Trophoblast cell (in vitro differentiated cells and primary cell): Measurements from ENCODE around the gene VPREB1.

Experiments used
- DNase-seq, 2 donors: peaks; one replicate each; pipeline ENCODE4 v3.0.0-alpha.2; 2016
- H2AFZ ChIP-seq: 2 replicates; pipeline ENCODE4 v1.6.1; 2013; ENCODE audit warnings: low read length, moderate library complexity, mild to moderate bottlenecking; ENCODE audit not compliant: insufficient read depth, poor library complexity
- H2AK5ac ChIP-seq: 2 replicates; pipeline ENCODE4 v1.6.1; 2013; ENCODE audit warnings: mild to moderate bottlenecking, low read length
- H2BK120ac ChIP-seq: 2 replicates; pipeline ENCODE4 v1.6.1; 2013; ENCODE audit warnings: low read length, mild to moderate bottlenecking, moderate library complexity; ENCODE audit not compliant: insufficient read depth, poor library complexity
- H2BK12ac ChIP-seq: 2 replicates; pipeline ENCODE4 v1.6.1; 2013; ENCODE audit warnings: mild to moderate bottlenecking, low read length, moderate library complexity
- H2BK5ac ChIP-seq: 2 replicates; pipeline ENCODE4 v1.6.1; 2013; ENCODE audit warnings: low read length, low read depth, moderate library complexity, mild to moderate bottlenecking; ENCODE audit not compliant: poor library complexity
- H3K14ac ChIP-seq: 2 replicates; pipeline ENCODE4 v1.6.1; 2013; ENCODE audit warnings: mild to moderate bottlenecking, low read length
- H3K18ac ChIP-seq: 2 replicates; pipeline ENCODE4 v1.6.1; 2013; ENCODE audit warnings: mild to moderate bottlenecking, low read length
- H3K23ac ChIP-seq: 2 replicates; pipeline ENCODE4 v1.6.1; 2013; ENCODE audit warnings: low read length
- H3K27ac ChIP-seq: 2 replicates; pipeline ENCODE4 v1.5.1; 2013; ENCODE audit warnings: low read depth, mild to moderate bottlenecking, inconsistent platforms, low read length, moderate library complexity
- H3K27me3 ChIP-seq: 2 replicates; pipeline ENCODE4 v1.6.1; 2013; ENCODE audit warnings: inconsistent platforms, mild to moderate bottlenecking, low read length, moderate library complexity; ENCODE audit not compliant: insufficient read depth
- H3K36me3 ChIP-seq, 2 experiments: 1 replicate in 1 of 2; 2 replicates in 1 of 2; pipeline ENCODE4 v1.6.1; 2013; ENCODE audit warnings: low read length in 2 of 2, mild to moderate bottlenecking in 2 of 2, moderate library complexity in 1 of 2; ENCODE audit not compliant: insufficient read depth in 2 of 2, control insufficient read depth in 1 of 2
- H3K4ac ChIP-seq: 2 replicates; pipeline ENCODE4 v1.6.1; 2013; ENCODE audit warnings: low read depth, mild to moderate bottlenecking, low read length, moderate library complexity
- H3K4me1 ChIP-seq, 2 experiments: 1 replicate in 1 of 2; 2 replicates in 1 of 2; pipeline ENCODE4 v1.6.1; 2013; ENCODE audit warnings: low read length in 2 of 2, mild to moderate bottlenecking in 2 of 2, moderate library complexity in 1 of 2; ENCODE audit not compliant: insufficient read depth in 2 of 2, control insufficient read depth in 1 of 2
- H3K4me2 ChIP-seq: 2 replicates; pipeline ENCODE4 v1.6.1; 2013; ENCODE audit warnings: inconsistent platforms, mild to moderate bottlenecking, low read length, moderate library complexity
- H3K4me3 ChIP-seq: 2 replicates; pipeline ENCODE4 v1.5.1; 2013; ENCODE audit warnings: mild to moderate bottlenecking, low read depth, low read length, inconsistent platforms
- H3K79me1 ChIP-seq: one replicate; pipeline ENCODE4 v1.6.1; 2013; ENCODE audit warnings: low read length
- H3K79me2 ChIP-seq: 2 replicates; pipeline ENCODE4 v1.6.1; 2013; ENCODE audit warnings: low read length, mild to moderate bottlenecking; ENCODE audit not compliant: control insufficient read depth, insufficient read depth, poor library complexity
- H3K9ac ChIP-seq: 2 replicates; pipeline ENCODE4 v1.6.1; 2013; ENCODE audit warnings: mild to moderate bottlenecking, low read length
- H3K9me3 ChIP-seq: 2 replicates; pipeline ENCODE4 v1.6.1; 2013; ENCODE audit warnings: low read depth, mild to moderate bottlenecking, control low read depth, inconsistent platforms, low read length; ENCODE audit not compliant: insufficient read depth
- H4K12ac ChIP-seq: 2 replicates; pipeline ENCODE4 v1.6.1; 2013; ENCODE audit warnings: low read depth, mild to moderate bottlenecking, low read length, moderate library complexity
- H4K8ac ChIP-seq: 2 replicates; pipeline ENCODE4 v1.6.1; 2013; ENCODE audit warnings: low read depth, mild to moderate bottlenecking, low read length, moderate library complexity
- H4K91ac ChIP-seq: one replicate; pipeline ENCODE4 v1.6.1; 2013; ENCODE audit warnings: low read depth, mild to moderate bottlenecking, low read length, moderate library complexity
- WGBS: extraction: QIAGEN DNeasy Blood & Tissue Kit; methylation state at CpG from one replicate; pipeline ENCODE4 v1.1.7; 2013; ENCODE audit warnings: missing lambda C conversion rate; ENCODE audit not compliant: insufficient read length, insufficient coverage; ENCODE audit errors: extremely low coverage; 5-methylcytosine and 5-hydroxymethylcytosine counted together

Gene VPREB1

DNA sequence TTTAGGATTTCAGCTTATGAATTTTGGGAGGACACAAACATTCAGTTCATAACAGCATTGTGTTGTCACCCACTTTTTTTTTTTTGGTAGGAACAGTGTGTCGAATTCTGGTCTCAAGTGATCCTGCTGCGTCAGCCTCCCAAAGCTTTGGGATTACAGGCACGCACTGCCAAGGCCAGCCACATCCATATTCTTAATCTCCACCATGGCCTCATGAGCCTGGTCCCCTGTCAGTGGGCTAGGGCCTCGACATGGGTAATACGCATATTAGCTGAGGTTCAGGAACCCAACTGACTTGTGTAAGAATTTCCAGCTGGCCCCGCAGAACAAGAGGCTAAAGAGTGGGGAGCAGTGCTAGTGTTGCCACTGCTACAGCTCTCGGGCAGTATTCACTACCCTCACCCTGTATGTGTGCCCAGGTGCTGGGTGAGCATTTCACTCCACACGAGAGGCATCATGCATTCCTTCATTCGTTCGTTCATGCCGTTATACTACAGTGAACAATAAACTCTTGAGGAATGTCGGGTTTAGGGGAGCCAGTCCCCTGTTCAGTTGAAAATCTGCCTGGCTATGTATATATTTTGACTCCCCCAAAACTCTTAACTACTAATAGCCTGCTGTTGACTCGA, 5.2 kb upstream of the VPREB1 start:
- no peak overlapping the region for H4K8ac ChIP-seq
- H2AFZ ChIP-seq = no peak overlapping the region
- H3K27me3 ChIP-seq = peaks cover 3% of the 10 kb centered on the region
- no peak overlapping the region for H2BK12ac ChIP-seq
- no peak overlapping the region for H3K4ac ChIP-seq
- WGBS = no CpG with 5 or more reads among the region's 13 CpGs
- H4K91ac ChIP-seq = no peak overlapping the region
- H3K18ac ChIP-seq = no peak overlapping the region
- H3K14ac ChIP-seq = no peak overlapping the region
- no peaks in the 10 kb centered on the region for H3K79me2 ChIP-seq
- H3K79me1 ChIP-seq = no peaks in the 10 kb centered on the region
- H3K36me3 ChIP-seq = no peaks in the 10 kb centered on the region
- H3K27ac ChIP-seq = no peak overlapping the region
- H3K4me2 ChIP-seq = no peak overlapping the region
- no peak overlapping the region for H2BK5ac ChIP-seq
- H4K12ac ChIP-seq = no peak overlapping the region
- H2AK5ac ChIP-seq = no peak overlapping the region
- H3K4me1 ChIP-seq = no peaks in the 10 kb centered on the region
- H3K9ac ChIP-seq = peak overlapping the region; percentile 72
- H3K4me3 ChIP-seq = no peak overlapping the region
- no peak overlapping the region for H3K23ac ChIP-seq
- H2BK120ac ChIP-seq = no peak overlapping the region
- peaks cover 5% of the 10 kb centered on the region for H3K9me3 ChIP-seq
- DNase-seq = no peak

DNA sequence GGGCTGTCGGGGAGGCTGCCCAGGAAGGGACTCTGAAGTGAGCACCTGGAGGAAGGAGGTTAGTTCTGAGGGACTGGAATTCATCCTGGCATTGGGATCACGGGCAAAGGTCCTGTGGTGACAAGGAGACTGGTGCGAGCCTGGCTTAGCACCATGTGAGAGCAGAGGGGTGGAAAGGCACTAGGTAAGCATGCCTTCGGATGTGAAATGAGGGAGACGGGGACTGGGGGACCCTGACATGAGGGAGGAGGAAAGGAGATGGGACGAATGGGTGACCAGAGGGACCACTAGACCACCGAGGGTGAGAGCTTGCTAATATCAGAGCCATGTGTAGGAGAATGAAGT, 3.1 kb upstream of the VPREB1 start:
- no peaks in the 10 kb centered on the region for H3K36me3 ChIP-seq
- peaks cover 7% of the 10 kb centered on the region for H3K9me3 ChIP-seq
- no peak overlapping the region for H3K4me2 ChIP-seq
- no peaks in the 10 kb centered on the region for H3K79me2 ChIP-seq
- peaks cover 6% of the 10 kb centered on the region for H3K27me3 ChIP-seq
- no peak overlapping the region for H2BK120ac ChIP-seq
- no peak overlapping the region for H4K12ac ChIP-seq
- no peak overlapping the region for H2AK5ac ChIP-seq
- no peaks in the 10 kb centered on the region for H3K4me1 ChIP-seq
- H3K4ac ChIP-seq = no peak overlapping the region
- H2BK12ac ChIP-seq = no peak overlapping the region
- no peak overlapping the region for H4K8ac ChIP-seq
- no peak overlapping the region for H4K91ac ChIP-seq
- H3K27ac ChIP-seq = no peak overlapping the region
- no peaks in the 10 kb centered on the region for H3K79me1 ChIP-seq
- WGBS = no CpG with 5 or more reads among the region's 7 CpGs
- H3K23ac ChIP-seq = no peak overlapping the region
- H3K4me3 ChIP-seq = no peak overlapping the region
- no peak overlapping the region for H3K18ac ChIP-seq
- no peak overlapping the region for H2BK5ac ChIP-seq
- H3K9ac ChIP-seq = no peak overlapping the region
- H3K14ac ChIP-seq = no peak overlapping the region
- no peak overlapping the region for H2AFZ ChIP-seq
- peak in 1 of 2 donors; percentile 15 for DNase-seq

DNA sequence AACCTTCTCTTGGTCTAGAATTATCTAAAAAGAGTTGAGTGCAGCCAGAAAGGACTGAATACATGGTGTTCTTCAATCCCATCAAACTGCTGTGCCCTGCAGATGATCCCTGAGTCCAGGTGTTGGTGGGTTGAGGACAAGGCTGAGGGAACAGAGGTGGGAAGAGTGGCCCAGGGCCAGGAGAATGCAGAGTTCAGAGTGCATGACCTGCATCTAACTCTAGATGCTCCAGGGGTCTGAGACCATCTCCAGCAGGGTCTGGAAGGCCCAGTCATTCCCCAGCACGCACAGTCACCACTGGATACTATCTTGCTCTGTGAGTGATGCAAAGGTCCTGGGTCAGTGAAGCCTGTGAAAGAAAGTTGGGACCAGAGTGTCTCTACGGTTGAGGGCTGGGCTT, 2.1 kb upstream of the VPREB1 start:
- H3K14ac ChIP-seq = no peak overlapping the region
- no peak overlapping the region for H3K27ac ChIP-seq
- H2BK5ac ChIP-seq = no peak overlapping the region
- no peak overlapping the region for H3K18ac ChIP-seq
- no peak overlapping the region for H4K12ac ChIP-seq
- H3K9me3 ChIP-seq = peaks cover 7% of the 10 kb centered on the region
- H2AFZ ChIP-seq = no peak overlapping the region
- no peak overlapping the region for H3K9ac ChIP-seq
- H2AK5ac ChIP-seq = no peak overlapping the region
- H2BK120ac ChIP-seq = no peak overlapping the region
- H3K4me2 ChIP-seq = no peak overlapping the region
- DNase-seq = no peak
- H3K36me3 ChIP-seq = no peaks in the 10 kb centered on the region
- H3K79me1 ChIP-seq = no peaks in the 10 kb centered on the region
- H2BK12ac ChIP-seq = no peak overlapping the region
- H3K23ac ChIP-seq = no peak overlapping the region
- H4K8ac ChIP-seq = no peak overlapping the region
- no peaks in the 10 kb centered on the region for H3K79me2 ChIP-seq
- H3K27me3 ChIP-seq = peaks cover 6% of the 10 kb centered on the region
- H3K4me3 ChIP-seq = no peak overlapping the region
- H4K91ac ChIP-seq = no peak overlapping the region
- no CpG with 5 or more reads among the region's 2 CpGs for WGBS
- no peak overlapping the region for H3K4ac ChIP-seq
- no peaks in the 10 kb centered on the region for H3K4me1 ChIP-seq

DNA sequence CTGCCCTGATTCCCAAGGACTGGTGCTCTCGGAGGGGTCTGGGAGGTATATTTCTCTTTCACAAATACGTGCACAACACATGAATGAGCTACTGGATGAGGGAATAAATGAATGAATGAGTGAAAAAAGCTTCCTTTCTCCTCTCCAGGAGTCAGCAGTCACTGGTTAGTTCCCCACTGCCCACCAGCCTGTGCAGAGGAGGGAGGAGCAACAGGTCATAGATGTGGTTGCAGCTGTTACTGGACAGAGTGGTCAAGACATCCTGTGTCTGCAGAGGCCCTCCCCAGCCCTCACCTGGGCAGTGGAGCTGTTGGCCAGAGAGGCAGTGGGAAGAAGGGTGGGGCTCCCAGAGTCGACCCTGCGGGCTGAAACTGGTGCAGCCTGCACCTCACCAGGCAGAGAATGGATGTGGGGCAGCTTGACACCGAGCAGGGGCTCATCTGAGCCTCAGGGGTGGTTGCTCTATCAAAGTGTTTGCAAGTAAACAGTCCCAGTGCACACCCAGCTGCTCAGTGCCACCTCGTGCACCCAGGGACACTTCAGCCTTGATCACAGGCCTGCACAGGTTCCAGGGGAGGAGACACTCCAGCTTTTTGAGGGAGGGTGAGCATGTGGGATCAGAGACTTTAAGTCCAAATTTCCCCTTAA, 1.4 kb upstream of the VPREB1 start:
- H3K23ac ChIP-seq = no peak overlapping the region
- no peak overlapping the region for H3K4me2 ChIP-seq
- no peak overlapping the region for H2BK5ac ChIP-seq
- H4K91ac ChIP-seq = no peak overlapping the region
- H3K27ac ChIP-seq = no peak overlapping the region
- peaks cover 6% of the 10 kb centered on the region for H3K27me3 ChIP-seq
- no peak overlapping the region for H3K14ac ChIP-seq
- H2BK12ac ChIP-seq = no peak overlapping the region
- no peak overlapping the region for H2BK120ac ChIP-seq
- no peak overlapping the region for H3K4me3 ChIP-seq
- H3K79me2 ChIP-seq = no peaks in the 10 kb centered on the region
- DNase-seq = no peak
- no peak overlapping the region for H3K18ac ChIP-seq
- no CpG with 5 or more reads among the region's 6 CpGs for WGBS
- H3K36me3 ChIP-seq = no peaks in the 10 kb centered on the region
- H2AFZ ChIP-seq = no peak overlapping the region
- no peak overlapping the region for H4K8ac ChIP-seq
- H3K9me3 ChIP-seq = peaks cover 7% of the 10 kb centered on the region
- no peak overlapping the region for H3K9ac ChIP-seq
- no peaks in the 10 kb centered on the region for H3K79me1 ChIP-seq
- no peak overlapping the region for H3K4ac ChIP-seq
- H4K12ac ChIP-seq = no peak overlapping the region
- H2AK5ac ChIP-seq = no peak overlapping the region
- no peaks in the 10 kb centered on the region for H3K4me1 ChIP-seq
